H1 (cell line): ENCODE results near the gene SAFB. TPM values are rescaled to one million over a fixed set of nuclear protein-coding genes. Genes with fewer than 3 reads are reported as not detected.

Experiments used
- CTCF ChIA-PET: fragments of 300-600 bp; sonication (Branson Sonifier 250); formaldehyde crosslinking; loops from one replicate; lab custom pipeline; 2021; ENCODE audit not compliant: partially characterized antibody; lab: Charles Lee
- POLR2A ChIA-PET: fragments of 300-600 bp; sonication (Branson Sonifier 250); formaldehyde crosslinking; loops from one replicate; lab custom pipeline; 2021; ENCODE audit warnings: inconsistent platforms; ENCODE audit not compliant: partially characterized antibody; lab: Charles Lee
- DNase-seq, 2 experiments: peaks; one replicate each; pipeline versions ENCODE4 v3.0.0 to v3.0.0-alpha.2; 2010 to 2022; ENCODE audit warnings: low spot score in 2 of 2, low read depth in 1 of 2, mixed read lengths in 1 of 2
- FAIRE-seq: peaks from 2 replicates; lab custom pipeline; 2011; peaks lifted over from hg19 to GRCh38; lab: Jason Lieb, UNC
- H2AFZ ChIP-seq: 2 replicates; pipeline ENCODE4 v1.8.1; 2012; ENCODE audit warnings: low read length, inconsistent platforms
- H2AK5ac ChIP-seq: 2 replicates; pipeline ENCODE4 v1.6.1; 2013; ENCODE audit warnings: low read depth, low read length
- H2BK120ac ChIP-seq: replicated peaks from 2 replicates; pipeline ENCODE3; 2013; ENCODE audit warnings: low read depth, low read length, inconsistent platforms
- H2BK12ac ChIP-seq: 2 replicates; pipeline ENCODE4 v1.6.1; 2013; ENCODE audit warnings: low read depth, low read length
- H2BK15ac ChIP-seq: 2 replicates; pipeline ENCODE4 v1.6.1; 2013; ENCODE audit warnings: low read length
- H2BK20ac ChIP-seq: 2 replicates; pipeline ENCODE4 v1.6.1; 2013; ENCODE audit warnings: low read length
- H2BK5ac ChIP-seq: 2 replicates; pipeline ENCODE4 v1.6.1; 2013; ENCODE audit warnings: low read depth, low read length
- H3K14ac ChIP-seq: 2 replicates; pipeline ENCODE4 v1.6.1; 2013; ENCODE audit warnings: inconsistent platforms; ENCODE audit not compliant: insufficient read length
- H3K18ac ChIP-seq: 2 replicates; pipeline ENCODE4 v1.6.1; 2013; ENCODE audit warnings: low read length; ENCODE audit errors: extremely low read depth
- H3K23ac ChIP-seq: 2 replicates; pipeline ENCODE4 v1.6.1; 2013; ENCODE audit warnings: inconsistent platforms; ENCODE audit not compliant: insufficient read length
- H3K23me2 ChIP-seq: 2 replicates; pipeline ENCODE4 v1.6.1; 2013; ENCODE audit warnings: low read depth, low read length
- H3K27ac ChIP-seq: 2 replicates; pipeline ENCODE4 v1.6.1; 2011; ENCODE audit warnings: low read depth, low read length, inconsistent platforms
- H3K27me3 ChIP-seq, 4 experiments: replicated peaks in 1 of 4; 1 replicate in 1 of 4; 2 replicates in 3 of 4; pipeline versions ENCODE4 v1.6.1 to v1.8.1; 2011 to 2013; ENCODE audit warnings: low read length in 3 of 4, mild to moderate bottlenecking in 3 of 4, inconsistent platforms in 2 of 4, mixed read lengths in 2 of 4, moderate library complexity in 1 of 4; ENCODE audit not compliant: control insufficient read depth in 3 of 4, insufficient read depth in 3 of 4; ENCODE audit errors: extremely low read depth in 1 of 4
- H3K36me3 ChIP-seq, 4 experiments: 2 replicates each; pipeline versions ENCODE4 v1.6.1 to v1.8.1; 2011 to 2013; ENCODE audit warnings: mild to moderate bottlenecking in 4 of 4, low read length in 3 of 4, moderate library complexity in 2 of 4, control low read depth in 1 of 4, inconsistent platforms in 1 of 4; ENCODE audit not compliant: insufficient read depth in 4 of 4, control insufficient read depth in 2 of 4
- H3K4ac ChIP-seq: replicated peaks from 2 replicates; pipeline ENCODE3; 2013; ENCODE audit warnings: low read length, low read depth, mixed read lengths, inconsistent platforms; ENCODE audit not compliant: insufficient read length
- H3K4me1 ChIP-seq, 4 experiments: replicated peaks in 1 of 4; 1 replicate in 1 of 4; 2 replicates in 3 of 4; pipeline versions ENCODE4 v1.6.1 to v1.8.1; 2011 to 2013; ENCODE audit warnings: low read length in 3 of 4, inconsistent platforms in 2 of 4, mixed read lengths in 1 of 4; ENCODE audit not compliant: insufficient read depth in 4 of 4, control insufficient read depth in 3 of 4
- H3K4me2 ChIP-seq, 2 experiments: 2 replicates each; pipeline versions ENCODE4 v1.6.1 to v1.8.1; 2011 to 2013; ENCODE audit warnings: low read depth in 2 of 2, low read length in 2 of 2, control low read depth in 1 of 2, inconsistent platforms in 1 of 2, mild to moderate bottlenecking in 1 of 2; ENCODE audit not compliant: insufficient read depth in 1 of 2
- H3K4me3 ChIP-seq, 4 experiments: fragments of 200-600, 300-600 bp in 1 of 4; sonication (generic), shearing (Covaris generic), sonication (Bioruptor Twin) in 1 of 4; 2 replicates each; pipeline versions ENCODE4 v1.5.1 to v1.8.1; 2011 to 2016; ENCODE audit warnings: low read length in 4 of 4, low read depth in 3 of 4, control low read depth in 2 of 4, inconsistent platforms in 2 of 4, mild to moderate bottlenecking in 2 of 4, mixed read lengths in 1 of 4, moderate library complexity in 1 of 4; ENCODE audit not compliant: insufficient read depth in 2 of 4; ENCODE audit errors: extremely low read depth in 1 of 4
- H3K56ac ChIP-seq: replicated peaks from 2 replicates; pipeline ENCODE3; 2013; ENCODE audit warnings: low read depth, mild to moderate bottlenecking, mixed read lengths, low read length, inconsistent platforms; ENCODE audit not compliant: insufficient read length
- H3K79me1 ChIP-seq: 2 replicates; pipeline ENCODE4 v1.6.1; 2013; ENCODE audit warnings: low read depth, low read length, control low read depth
- H3K79me2 ChIP-seq, 2 experiments: 2 replicates each; pipeline versions ENCODE4 v1.6.1 to v1.8.1; 2012 to 2013; ENCODE audit warnings: low read length in 2 of 2, mild to moderate bottlenecking in 2 of 2, inconsistent platforms in 1 of 2; ENCODE audit not compliant: insufficient read depth in 2 of 2, control insufficient read depth in 1 of 2
- H3K9ac ChIP-seq, 4 experiments: replicated peaks in 1 of 4; 1 replicate in 1 of 4; 2 replicates in 3 of 4; pipeline versions ENCODE4 v1.6.1 to v1.8.1; 2011 to 2013; ENCODE audit warnings: low read depth in 3 of 4, low read length in 3 of 4, control low read depth in 2 of 4, mild to moderate bottlenecking in 2 of 4, moderate library complexity in 2 of 4, inconsistent platforms in 1 of 4; ENCODE audit errors: extremely low read depth in 1 of 4
- H3K9me3 ChIP-seq, 2 experiments: 2 replicates each; pipeline versions ENCODE4 v1.6.1 to v1.8.1; 2012 to 2013; ENCODE audit warnings: mild to moderate bottlenecking in 2 of 2, moderate library complexity in 2 of 2, control low read depth in 1 of 2, inconsistent platforms in 1 of 2, low read depth in 1 of 2, low read length in 1 of 2, mixed read lengths in 1 of 2; ENCODE audit not compliant: insufficient read depth in 2 of 2
- H4K20me1 ChIP-seq, 2 experiments: replicated peaks in 1 of 2; 2 replicates each; pipeline versions ENCODE3 to v1.8.1; 2011 to 2013; ENCODE audit warnings: inconsistent platforms in 2 of 2, low read length in 2 of 2, mild to moderate bottlenecking in 1 of 2; ENCODE audit not compliant: insufficient read depth in 2 of 2, control insufficient read depth in 1 of 2
- H4K5ac ChIP-seq: 2 replicates; pipeline ENCODE4 v1.6.1; 2013; ENCODE audit warnings: low read length, low read depth, mixed read lengths, inconsistent platforms; ENCODE audit not compliant: insufficient read length
- H4K8ac ChIP-seq: 2 replicates; pipeline ENCODE4 v1.8.0; 2013; ENCODE audit warnings: mild to moderate bottlenecking, moderate library complexity, low read length, inconsistent platforms; ENCODE audit not compliant: insufficient read depth; ENCODE audit errors: extremely low read depth
- H4K91ac ChIP-seq: replicated peaks from 2 replicates; pipeline ENCODE3; 2013; ENCODE audit warnings: low read length, mixed read lengths, inconsistent platforms; ENCODE audit not compliant: insufficient read length
- CBX8 ChIP-seq: fragments of 300-800, 300-1000 bp; sonication (generic); IDR thresholded peaks from 2 replicates; pipeline ENCODE4 v1.7.1; 2016; ENCODE audit warnings: low read depth, low read length, borderline replicate concordance
- POLR2A ChIP-seq, 2 experiments: IDR thresholded peaks; 1 replicate in 1 of 2; 2 replicates in 1 of 2; pipeline ENCODE4 v1.6.1; 2011; ENCODE audit warnings: low read depth in 2 of 2, low read length in 2 of 2, mild to moderate bottlenecking in 2 of 2; ENCODE audit errors: control extremely low read depth in 1 of 2
- WGBS, 2 experiments: shearing (Covaris generic) in 1 of 2; methylation state at CpG; one replicate each; pipeline versions ENCODE4 v1.1.6 to v1.1.7; 2013 to 2015; ENCODE audit warnings: low lambda C conversion rate in 2 of 2, mixed read lengths in 2 of 2, inconsistent platforms in 1 of 2, low coverage in 1 of 2, missing lambda C conversion rate in 1 of 2; ENCODE audit not compliant: insufficient replicate concordance in 2 of 2, insufficient coverage in 1 of 2, insufficient read length in 1 of 2; ENCODE audit errors: extremely low coverage in 1 of 2, missing lambda C conversion rate in 1 of 2; 5-methylcytosine and 5-hydroxymethylcytosine counted together
- polyA plus RNA-seq, 7 experiments: library from polyadenylated mRNA; depleted of rRNA in 3 of 7; stranded (reverse) in 5 of 7; unstranded in 2 of 7; fragments of >200 nt in 5 of 7; fragments of 200-250 nt in 2 of 7; gene quantifications; 1 replicate in 5 of 7; 2 replicates in 1 of 7; 4 replicates in 1 of 7; pipeline versions ENCODE4 v1.2.1 to v1.2.3, GENCODE V29; 2011 to 2013; ENCODE audit warnings: missing spikeins in 2 of 7, mixed read lengths in 2 of 7
- total RNA-seq: library from RNA; stranded (reverse); fragmentation: NEBNext Ultra II Directional; extraction: Animal tissue kit (Norgen Biotek cat#: 25700); gene quantifications from 2 replicates; pipeline ENCODE4 v1.2.1, GENCODE V29; 2021

The SAFB gene
- total and polyA plus RNA-seq, 2 of the 8 experiments (the other 6 are each of a cell fraction or from before 2014, with no cell fraction given), result 27.0 to 110 TPM

DNA sequence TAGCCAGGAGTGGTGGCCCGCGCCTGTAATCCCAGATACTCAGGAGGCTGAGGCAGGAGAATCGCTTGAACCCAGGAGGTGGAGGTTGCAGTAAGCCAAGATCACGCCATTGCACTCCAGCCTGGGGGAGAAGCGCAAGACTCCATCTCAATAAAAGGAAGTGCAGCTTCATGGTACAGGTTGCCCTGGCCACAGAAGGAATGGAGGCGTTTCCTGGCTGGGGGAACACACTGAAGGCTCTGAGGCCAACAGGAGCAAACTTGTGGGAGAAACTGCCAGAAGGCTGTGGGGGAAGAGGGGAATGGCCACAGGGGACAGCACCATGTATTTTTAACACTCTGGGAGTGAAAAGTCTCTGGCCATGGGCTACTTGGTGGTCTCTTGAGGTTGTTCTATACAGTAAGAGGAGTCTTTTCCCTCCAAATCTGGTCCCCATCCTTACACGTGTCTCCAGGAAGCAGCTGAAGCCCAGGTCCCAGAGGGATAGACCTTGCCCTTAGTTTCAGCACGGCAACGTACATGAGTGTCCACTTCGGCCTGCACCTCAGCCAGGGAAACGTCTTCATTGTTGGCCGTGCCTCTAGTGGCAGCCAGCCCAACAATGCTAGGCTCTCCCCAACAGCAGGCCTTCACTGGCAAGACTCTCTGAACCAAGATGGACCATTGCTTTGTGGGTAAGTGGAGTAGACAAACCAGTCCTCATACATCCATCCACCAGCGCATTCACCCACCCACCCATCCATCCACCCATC lies 50.0 kb downstream of the SAFB start:
- Histone ChIP-seq H2BK15ac (no peak overlapping the region), H3K14ac (no peak overlapping the region), H3K9ac (no peak overlapping the region), H3K23ac (no peak overlapping the region), H3K4me1 (peaks cover 0 to 3% (median under 1%) of the 10 kb centered on the region in 4 experiments; a peak in 2 of 7 replicates), H3K4ac (no peak overlapping the region), H3K56ac (no peak overlapping the region), H2AFZ (no peak overlapping the region), H3K79me2 (no peaks in the 10 kb centered on the region), H3K23me2 (peaks cover 7% of the 10 kb centered on the region; the same call in 1 of the 2 replicates), H2AK5ac (no peak overlapping the region), H2BK20ac (no peak overlapping the region), H3K79me1 (no peaks in the 10 kb centered on the region; the same call in 1 of the 2 replicates), H2BK120ac (no peak overlapping the region), H3K27me3 (no peaks in the 10 kb centered on the region), H3K36me3 (peaks cover 10 to 18% (median 14%) of the 10 kb centered on the region in 4 experiments), H4K8ac (no peak overlapping the region; the same call in 1 of the 2 replicates), H3K4me3 (no peak overlapping the region), H2BK12ac (no peak overlapping the region), H4K91ac (no peak overlapping the region), H3K27ac (no peak overlapping the region), H2BK5ac (no peak overlapping the region), H4K5ac (no peak overlapping the region), H3K9me3 (no peaks in the 10 kb centered on the region), H3K18ac (no peak overlapping the region)
- DNase-seq (no peak), FAIRE-seq (no peak)
- POLR2A ChIA-PET, result interaction anchor here (1.3 to 2.0 kb wide), 2 partner anchors 17 to 18 kb away, joined by 4 to 8 read pairs; partner anchors contain the start of gene RPL36
- CTCF ChIA-PET, result interaction anchor here (1.3 kb wide), 1 partner anchor 30 kb away, joined by 4 read pairs; no protein-coding TSS in a partner anchor
- 99% methylated on average over 12 of the region's 13 CpGs; no CpG with 5 or more reads in 1 of the 2 experiments for WGBS, 2 experiments
- peak in 1 of 2 experiments; percentile 20; a peak in 1 of 3 replicates for TF ChIP-seq POLR2A (IDR thresholded peaks at IDR 0.05; ENCODE audit: control extremely low read depth in 1 of 2, low read depth in 2 of 2, low read length in 2 of 2)
- no peak for TF ChIP-seq CBX8
- TF ChIP-seq, all 59 proteins: peak for 1
- H3K4me2 ChIP-seq, result no peak overlapping the region
- H4K20me1 ChIP-seq, result peaks cover 0 to 3% of the 10 kb centered on the region in 2 experiments
